Adrenal gland (tissue), 5 donors: ENCODE data around the gene TMEM200A.

Experiments used
- CTCF ChIP-seq, 6 experiments: fragments of 450-650 bp in 4 of 6; fragments of 200-600 bp in 2 of 6; sonication (generic) in 1 of 6; IDR thresholded peaks; 1 replicate in 5 of 6; 2 replicates in 1 of 6; pipeline versions ENCODE4 v1.5.1 to v1.8.0; 2016 to 2021; ENCODE audit warnings: antibody characterized with exemption in 6 of 6, mild to moderate bottlenecking in 2 of 6, moderate library complexity in 1 of 6
- POLR2A ChIP-seq, 2 donors: fragments of 450-650 bp; IDR thresholded peaks; one replicate each; pipeline ENCODE4 v1.6.1; 2017; ENCODE audit warnings: antibody characterized with exemption in 2 of 2, mild to moderate bottlenecking in 2 of 2, moderate library complexity in 1 of 2
- donor health status: DM: no; HTN: no; CAD: no.

DNA sequence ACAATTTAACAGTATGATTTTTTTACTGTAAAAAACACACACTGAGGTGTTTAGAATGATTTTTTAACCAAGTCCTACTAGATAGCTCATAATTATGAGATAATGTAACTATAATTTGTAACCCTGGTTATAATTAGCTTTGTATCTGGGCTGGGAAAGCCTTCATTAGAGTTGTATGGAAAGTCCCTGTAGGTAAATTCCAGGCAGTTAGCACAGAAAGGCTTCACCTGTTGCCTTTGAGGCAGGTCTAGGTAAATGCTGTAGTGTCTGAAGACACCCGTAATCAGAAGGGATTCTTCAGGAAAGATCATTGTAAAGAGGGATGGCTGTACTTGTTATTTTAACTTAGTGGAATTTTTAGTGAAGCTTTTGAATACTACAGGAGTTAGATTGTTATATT, 1.9 kb downstream of the TMEM200A start:
- TF ChIP-seq CTCF (IDR thresholded peaks at IDR 0.05) = no peak
- no peak for TF ChIP-seq POLR2A (IDR thresholded peaks at IDR 0.05)
